ENCODE results near the gene NPC1L1.

Gene NPC1L1

GRCh38 chr7:44497155-44498027, 43.7 kb downstream of the NPC1L1 start:
- DNase-seq, result no peak

DNA sequence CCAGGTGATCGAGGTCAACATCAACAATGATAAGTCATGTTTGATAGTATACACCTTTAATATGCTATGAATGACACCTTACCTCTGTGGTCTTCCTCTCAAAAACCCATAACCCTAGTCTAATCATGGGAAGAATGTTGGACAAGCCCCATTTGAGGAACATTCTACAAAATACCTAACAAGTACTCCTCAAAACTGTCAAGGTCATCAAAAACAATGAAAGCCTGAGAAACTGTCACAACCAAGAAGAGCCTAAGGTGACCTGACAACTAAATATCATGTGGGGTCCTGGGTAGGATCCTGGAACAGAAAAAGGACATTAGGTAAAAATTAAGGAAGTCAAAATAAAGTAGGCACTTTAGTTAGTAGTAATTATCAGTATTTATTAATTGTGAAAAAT, 44.7 kb downstream of the NPC1L1 start:
- no peak for DNase-seq

GRCh38 chr7:44494960-44495359, 46.2 kb downstream of the NPC1L1 start:
- no peak for DNase-seq

- DNase-seq, result no peak
These were observed 49.9 kb downstream of the NPC1L1 start for GRCh38 chr7:44491229-44491628.

DNA sequence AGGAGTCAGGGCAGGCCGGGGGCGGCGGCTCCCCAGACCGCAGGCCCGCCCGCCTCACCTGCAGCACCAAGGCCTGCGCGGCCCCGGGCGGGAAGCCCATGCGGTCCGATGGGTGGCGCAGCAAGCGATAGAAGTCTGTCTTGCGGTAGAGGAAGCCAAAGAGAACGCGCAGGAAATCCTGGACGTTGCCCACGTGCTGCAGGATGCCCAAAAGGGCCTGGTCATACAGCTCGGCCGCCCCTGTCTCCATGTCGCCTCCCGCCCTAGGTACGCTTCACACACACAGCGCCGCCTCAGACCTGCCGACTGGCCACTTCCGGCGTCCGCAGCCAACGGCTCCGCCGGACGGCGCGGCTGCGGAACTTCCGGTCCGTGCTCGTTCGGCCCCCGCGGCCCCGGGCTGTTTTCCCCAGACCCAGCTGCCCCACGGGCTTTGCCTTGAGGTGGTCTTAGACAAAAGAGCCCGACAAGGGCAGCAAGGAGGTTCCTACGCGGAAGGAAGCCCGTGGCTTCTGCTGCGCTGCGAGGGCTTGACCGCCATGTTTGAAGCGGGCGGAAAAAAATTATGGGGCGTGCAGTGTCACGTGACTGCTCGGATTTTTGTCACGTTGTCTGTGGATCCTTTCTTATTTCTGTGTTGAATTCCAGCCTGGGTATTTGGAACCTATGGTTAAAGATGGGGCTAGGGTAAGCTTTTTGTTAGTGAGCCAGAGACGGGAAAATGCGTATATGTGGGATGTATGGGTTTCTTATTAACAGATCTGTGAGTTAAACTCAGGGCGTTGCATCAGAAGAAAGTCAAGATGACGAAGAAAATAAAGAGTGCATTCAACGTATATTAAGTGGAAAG, 50.6 kb downstream of the NPC1L1 start, which contains the start of gene NUDCD3:
Gene NUDCD3 (minus strand): TSS at position 308 of the 850 bp plus-strand sequence. CDS start 58 bp downstream, at position 250.
- DNase-seq, result peak; percentile 81

- peak; percentile 48 for DNase-seq
These were observed 51.2 kb downstream of the NPC1L1 start for GRCh38 chr7:44489955-44490350.

GRCh38 chr7:44488955-44489354, 52.2 kb downstream of the NPC1L1 start:
- no peak for DNase-seq

GRCh38 chr7:44486693-44487092, 54.4 kb downstream of the NPC1L1 start:
- DNase-seq, result no peak

DNA sequence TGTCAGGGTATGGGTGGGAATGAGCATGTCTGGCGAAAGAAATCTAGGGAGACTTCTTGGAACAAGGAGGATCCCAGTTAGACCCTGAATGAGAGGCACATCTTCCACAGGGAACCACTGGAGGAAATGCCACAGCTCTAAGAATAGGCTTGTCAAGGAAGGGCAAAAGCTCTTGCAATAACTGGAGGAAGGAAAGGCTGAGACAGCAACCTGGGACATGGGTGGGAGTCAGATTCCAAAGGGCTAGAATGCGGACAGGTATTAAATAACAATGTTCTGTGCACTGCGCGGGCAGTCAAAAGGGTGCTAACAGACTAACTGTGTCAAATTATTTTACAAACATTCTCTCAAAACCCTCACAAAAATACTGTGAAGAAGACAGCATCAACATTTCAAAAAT, 55.1 kb downstream of the NPC1L1 start:
- DNase-seq, result no peak

DNA sequence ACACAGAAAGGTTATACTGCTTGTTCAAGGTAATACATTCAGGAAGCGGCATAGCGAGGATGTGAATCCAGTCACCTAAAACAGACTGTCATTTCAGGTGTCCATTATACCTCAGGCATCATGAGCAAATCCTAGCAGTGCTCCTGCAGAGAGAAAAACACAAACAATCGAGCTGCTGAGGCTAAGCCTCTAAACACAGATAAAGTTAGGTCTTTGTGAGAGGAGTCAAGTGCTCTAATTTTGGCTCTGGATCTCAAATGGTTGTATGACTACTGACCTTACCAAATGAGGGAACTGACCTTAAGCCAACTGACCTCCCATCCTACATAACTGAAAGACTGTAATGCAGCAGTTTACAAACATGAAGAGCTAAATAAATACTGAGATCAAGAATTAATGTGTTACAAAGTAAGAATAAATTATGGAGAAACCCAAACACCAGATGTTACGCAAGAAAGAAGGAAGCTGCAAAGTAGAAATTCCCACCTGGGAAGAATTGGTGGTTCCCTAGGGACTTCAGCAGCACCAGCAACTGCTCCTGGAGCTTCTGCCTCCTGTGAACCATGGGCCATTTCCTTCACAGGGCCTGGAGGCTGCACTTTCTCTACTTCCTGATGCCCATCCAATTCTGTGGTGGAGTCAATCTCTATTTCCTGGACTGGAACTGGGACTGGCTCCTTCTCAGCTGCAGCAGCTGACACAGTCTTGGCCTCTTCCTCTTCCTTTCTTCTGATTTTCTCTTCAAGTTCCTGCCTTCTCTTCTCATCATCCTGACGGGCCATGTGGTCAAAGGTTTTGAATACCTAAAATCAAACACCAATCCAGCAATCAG, 56.4 kb downstream of the NPC1L1 start:
- no peak for DNase-seq

GRCh38 chr7:44482502-44483485, 58.3 kb downstream of the NPC1L1 start:
- no peak for DNase-seq

- DNase-seq, result no peak
These were observed 63.2 kb downstream of the NPC1L1 start for GRCh38 chr7:44477938-44478337.

DNA sequence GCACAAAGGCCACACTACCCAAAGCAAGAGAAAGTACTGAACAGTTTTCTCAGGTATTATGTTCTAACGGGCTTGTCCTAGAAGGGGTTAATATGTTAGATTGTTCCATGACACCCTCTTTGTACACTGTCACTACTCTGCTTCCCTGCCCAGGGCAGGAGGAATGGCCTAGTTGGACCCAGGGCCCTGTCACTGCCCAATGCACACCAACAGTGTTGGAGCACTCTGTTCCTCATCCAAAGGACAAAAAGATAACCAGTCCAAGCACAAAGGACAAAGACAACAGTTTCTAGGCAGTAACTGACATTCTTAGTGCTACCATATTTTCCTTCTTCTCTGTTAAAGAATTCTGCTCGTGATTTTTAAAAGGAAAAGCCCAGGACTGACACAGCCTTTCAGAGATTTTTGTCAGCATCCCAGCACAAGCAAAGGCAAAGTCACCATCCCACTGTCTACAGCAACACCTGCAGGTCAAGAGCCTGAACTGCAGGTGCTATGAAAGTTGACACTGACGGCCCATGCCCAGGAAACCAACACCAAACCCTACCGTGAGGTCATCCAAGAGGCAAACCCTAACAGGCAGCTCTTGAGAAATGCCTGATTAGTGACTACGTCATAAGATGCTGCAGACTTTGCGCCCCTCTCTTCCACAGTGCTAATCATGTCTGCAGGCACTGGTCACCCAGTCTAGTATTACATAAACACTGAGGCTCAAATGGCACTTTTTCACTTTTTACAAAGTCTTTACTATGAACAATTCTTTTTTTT, 63.9 kb downstream of the NPC1L1 start:
- DNase-seq, result peak; percentile 68

DNA sequence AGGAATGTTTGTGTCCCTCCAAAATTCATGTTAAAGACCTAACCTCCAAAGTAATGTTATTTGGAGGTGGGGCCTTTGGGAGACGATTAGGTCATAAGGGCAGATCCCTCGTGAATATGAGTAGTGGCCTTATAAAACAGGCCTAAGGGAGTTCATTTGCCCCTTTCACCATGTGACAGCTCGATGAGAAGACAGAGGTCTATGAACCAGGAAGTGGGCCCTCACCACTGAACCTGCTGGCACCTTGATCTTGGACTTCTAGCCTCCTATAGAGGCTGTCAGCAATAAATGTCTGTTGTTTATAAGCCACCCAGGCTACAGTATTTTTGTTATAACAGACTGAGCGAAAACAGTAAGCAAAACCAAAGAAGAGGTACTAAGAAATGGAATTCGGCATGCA, 64.8 kb downstream of the NPC1L1 start:
- no peak for DNase-seq

DNA sequence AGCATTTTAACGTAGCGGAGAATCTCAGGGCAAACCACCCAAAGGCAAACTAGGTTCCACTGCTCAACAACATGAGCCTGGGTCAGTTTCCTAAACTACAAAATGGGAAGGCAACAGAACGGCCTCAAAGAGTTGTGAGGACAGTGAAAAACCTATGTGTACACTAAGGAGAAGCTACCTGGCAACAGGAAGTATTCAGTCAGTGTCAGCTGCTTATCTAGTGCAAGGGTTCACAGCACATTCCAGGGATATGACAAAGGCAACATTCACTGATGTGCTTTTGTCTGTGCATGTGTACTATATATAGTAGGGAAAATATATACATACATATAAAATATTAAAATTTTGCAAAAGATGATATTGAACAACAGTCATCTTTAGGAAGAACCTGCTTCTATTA, 67.8 kb downstream of the NPC1L1 start:
- DNase-seq, result no peak

DNA sequence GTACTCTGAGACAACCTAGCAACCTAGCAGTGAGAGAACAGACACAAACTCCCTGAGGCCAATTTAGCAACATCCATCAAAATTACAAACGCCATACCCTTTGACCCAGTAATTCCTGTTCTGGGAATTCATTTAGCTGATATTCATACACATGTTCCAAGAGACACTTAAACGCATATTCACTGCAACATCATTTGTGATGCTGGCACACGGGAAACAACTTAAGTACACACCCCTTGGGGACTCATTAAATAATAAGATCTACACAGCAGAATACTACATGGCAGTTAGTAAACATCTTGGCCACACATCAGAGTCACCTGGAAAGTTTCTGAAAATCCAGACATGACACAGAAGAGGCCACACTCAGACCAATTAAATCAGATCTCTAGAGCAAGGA, 68.3 kb downstream of the NPC1L1 start:
- no peak for DNase-seq

DNA sequence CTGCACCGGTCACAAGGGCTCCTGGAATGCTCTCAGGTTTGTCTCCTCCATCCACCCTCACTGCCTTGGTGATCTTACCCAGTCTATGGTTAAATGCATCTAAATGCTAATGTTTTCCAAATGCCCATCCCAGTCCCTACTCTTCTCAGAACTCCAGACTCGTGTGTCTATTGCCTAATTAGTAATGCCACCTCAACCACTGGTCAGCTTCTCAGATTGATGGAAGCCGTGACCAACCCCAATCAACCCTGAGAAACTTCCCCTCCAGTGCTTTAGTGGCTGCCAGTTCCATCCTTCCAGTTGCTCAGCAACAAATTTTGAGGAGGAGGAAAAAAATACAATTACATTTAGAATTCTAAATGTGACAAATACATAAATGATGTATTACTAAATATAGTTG, 69.3 kb downstream of the NPC1L1 start:
- no peak for DNase-seq

GRCh38 chr7:44471436-44471835, 69.7 kb downstream of the NPC1L1 start:
- no peak for DNase-seq

DNA sequence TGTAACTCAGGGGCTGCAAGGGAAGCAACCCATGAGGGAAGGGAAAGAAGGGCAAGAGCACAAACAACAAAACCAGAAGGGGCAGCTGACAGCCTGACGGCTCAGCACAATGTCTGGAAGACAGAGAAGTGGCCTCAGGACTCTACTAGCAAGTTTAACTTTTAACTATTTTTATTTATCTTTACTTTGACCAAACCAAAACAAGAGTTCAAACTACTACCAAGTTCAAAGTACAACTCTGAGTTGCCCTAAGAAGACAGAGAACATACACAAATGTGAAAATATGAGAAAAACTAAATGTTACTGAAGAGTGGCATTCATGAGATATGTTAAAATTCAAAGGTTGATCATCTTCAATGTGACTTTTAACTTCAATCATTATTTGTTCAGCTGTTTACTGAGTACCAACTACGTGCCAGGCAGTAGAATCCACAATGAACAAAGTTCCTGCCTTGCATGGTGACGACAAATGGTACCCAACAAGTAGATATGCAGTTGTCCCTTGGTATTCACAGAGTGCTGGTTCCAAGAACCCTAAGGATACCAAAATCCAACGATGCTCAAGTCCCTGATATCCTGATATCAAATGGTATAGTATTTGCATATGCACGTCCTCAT, 70.4 kb downstream of the NPC1L1 start:
- no peak for DNase-seq

DNA sequence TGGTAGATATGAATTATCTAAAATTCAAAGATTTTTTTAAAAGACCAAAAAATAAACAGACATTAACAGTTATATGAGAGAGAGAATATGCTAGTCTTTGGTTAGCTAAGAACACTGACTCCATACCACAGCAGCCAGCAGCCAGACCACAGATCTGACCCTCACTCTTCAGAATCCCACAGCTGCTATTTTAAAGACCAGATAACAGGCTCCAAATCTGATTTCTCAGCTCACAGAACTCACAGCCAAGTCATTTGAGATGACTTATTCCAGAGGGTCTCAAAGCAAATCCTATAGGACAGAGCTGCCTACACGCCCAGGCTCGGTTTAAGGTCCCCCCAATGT, 71.0 kb downstream of the NPC1L1 start:
- no peak for DNase-seq

Data from CD4-positive, alpha-beta T cell treated with Interleukin-15 for 1 hour (primary cell).